Thyroid gland (tissue), 4 donors: ENCODE data around the gene ADAMTSL4.

Experiments
- CTCF ChIP-seq, 6 experiments: fragments of 200-600 bp in 3 of 6; fragments of 450-650 bp in 3 of 6; sonication (generic) in 3 of 6; IDR thresholded peaks; one replicate each; pipeline ENCODE4 v1.5.1; 2016 to 2019; ENCODE audit warnings: antibody characterized with exemption in 6 of 6, mild to moderate bottlenecking in 2 of 6, inconsistent platforms in 1 of 6, moderate library complexity in 1 of 6
- POLR2A ChIP-seq, 2 donors: fragments of 450-650 bp; IDR thresholded peaks; one replicate each; pipeline ENCODE4 v1.6.1; 2017; ENCODE audit warnings: antibody characterized with exemption in 2 of 2, mild to moderate bottlenecking in 2 of 2, moderate library complexity in 1 of 2

- peak in 2 of 6 experiments; percentile 5 to 9 for TF ChIP-seq CTCF (IDR thresholded peaks at IDR 0.05)
- peak in 1 of 2 donors; percentile 60 for TF ChIP-seq POLR2A (IDR thresholded peaks at IDR 0.05)
Measured at GRCh38 chr1:150515328-150516049, 33.7 kb upstream of the ADAMTSL4 start, which contains the start of gene FALEC.
